H9 (cell line): ENCODE data around the gene PPL. TPM values are rescaled to one million over a fixed set of nuclear protein-coding genes. Genes with fewer than 3 reads are reported as not detected.

Source experiments
- DNase-seq: peaks from one replicate; pipeline ENCODE4 v3.0.0-alpha.2; 2017
- H2AFZ ChIP-seq: one replicate; pipeline ENCODE4 v1.6.1; 2013; ENCODE audit warnings: mild to moderate bottlenecking, low read length, control low read depth, moderate library complexity
- H2AK5ac ChIP-seq: 2 replicates; pipeline ENCODE4 v1.6.1; 2013; ENCODE audit warnings: low read length, control low read depth, mixed read lengths; ENCODE audit not compliant: insufficient read length
- H2BK120ac ChIP-seq: one replicate; pipeline ENCODE4 v1.6.1; 2013; ENCODE audit warnings: low read depth, mild to moderate bottlenecking, low read length, control low read depth, inconsistent platforms; ENCODE audit not compliant: poor library complexity, severe bottlenecking
- H2BK12ac ChIP-seq: 2 replicates; pipeline ENCODE4 v1.6.1; 2013; ENCODE audit warnings: low read length, control low read depth, mixed read lengths, low read depth; ENCODE audit not compliant: insufficient read length
- H2BK15ac ChIP-seq: 2 replicates; pipeline ENCODE4 v1.6.1; 2013; ENCODE audit warnings: low read depth, low read length, control low read depth
- H2BK20ac ChIP-seq: one replicate; pipeline ENCODE4 v1.6.1; 2013; ENCODE audit warnings: low read depth, mild to moderate bottlenecking, low read length, control low read depth, inconsistent platforms; ENCODE audit not compliant: poor library complexity, severe bottlenecking
- H2BK5ac ChIP-seq: 2 replicates; pipeline ENCODE4 v1.6.1; 2013; ENCODE audit warnings: low read length, control low read depth, mixed read lengths; ENCODE audit not compliant: insufficient read length
- H3K14ac ChIP-seq: 2 replicates; pipeline ENCODE4 v1.6.1; 2013; ENCODE audit warnings: low read length, control low read depth; ENCODE audit not compliant: insufficient read depth
- H3K18ac ChIP-seq: 2 replicates; pipeline ENCODE4 v1.6.1; 2013; ENCODE audit warnings: low read depth, mild to moderate bottlenecking, mixed read lengths, low read length, control low read depth; ENCODE audit not compliant: insufficient read length
- H3K23ac ChIP-seq: 2 replicates; pipeline ENCODE4 v1.6.1; 2013; ENCODE audit warnings: low read length, control low read depth, mixed read lengths, low read depth; ENCODE audit not compliant: insufficient read length
- H3K23me2 ChIP-seq: 2 replicates; pipeline ENCODE4 v1.6.1; 2013; ENCODE audit warnings: low read depth, mild to moderate bottlenecking, mixed read lengths, low read length, control low read depth; ENCODE audit not compliant: insufficient read length, poor library complexity, severe bottlenecking
- H3K27ac ChIP-seq: 2 replicates; pipeline ENCODE4 v1.5.1; 2013; ENCODE audit warnings: low read length, control low read depth, mixed read lengths, low read depth; ENCODE audit not compliant: insufficient read length
- H3K27me3 ChIP-seq: 2 replicates; pipeline ENCODE4 v1.6.1; 2013; ENCODE audit warnings: low read length, control low read depth, inconsistent platforms; ENCODE audit not compliant: insufficient read depth
- H3K4ac ChIP-seq: 2 replicates; pipeline ENCODE4 v1.6.1; 2013; ENCODE audit warnings: low read depth, mild to moderate bottlenecking, control low read depth, inconsistent platforms, low read length, moderate library complexity
- H3K4me1 ChIP-seq: 2 replicates; pipeline ENCODE4 v1.6.1; 2013; ENCODE audit warnings: low read length, control low read depth, inconsistent platforms; ENCODE audit not compliant: insufficient read depth
- H3K4me2 ChIP-seq: 2 replicates; pipeline ENCODE4 v1.6.1; 2013; ENCODE audit warnings: low read length, control low read depth, mixed read lengths; ENCODE audit not compliant: insufficient read length, insufficient read depth
- H3K56ac ChIP-seq: 2 replicates; pipeline ENCODE4 v1.6.1; 2013; ENCODE audit warnings: low read depth, mild to moderate bottlenecking, mixed read lengths, low read length, control low read depth; ENCODE audit not compliant: insufficient read length
- H3K79me1 ChIP-seq: 2 replicates; pipeline ENCODE4 v1.6.1; 2013; ENCODE audit warnings: low read depth, mild to moderate bottlenecking, moderate library complexity, low read length, control low read depth, inconsistent platforms; ENCODE audit not compliant: insufficient read depth, poor library complexity, severe bottlenecking
- H3K79me2 ChIP-seq: 2 replicates; pipeline ENCODE4 v1.6.1; 2013; ENCODE audit warnings: low read length, control low read depth, inconsistent platforms; ENCODE audit not compliant: insufficient read depth
- H3K9ac ChIP-seq: 2 replicates; pipeline ENCODE4 v1.6.1; 2013; ENCODE audit warnings: low read length, control low read depth, mixed read lengths; ENCODE audit not compliant: insufficient read length; ENCODE audit errors: extremely low read depth
- H3K9me3 ChIP-seq: one replicate; pipeline ENCODE4 v1.6.1; 2013; ENCODE audit warnings: low read depth, low read length, inconsistent platforms; ENCODE audit not compliant: control insufficient read depth
- H3T11ph ChIP-seq: one replicate; pipeline ENCODE4 v1.6.1; 2013; ENCODE audit warnings: mild to moderate bottlenecking, low read length, control low read depth, inconsistent platforms
- H4K20me1 ChIP-seq: one replicate; pipeline ENCODE4 v1.6.1; 2013; ENCODE audit not compliant: control insufficient read depth, insufficient read length, insufficient read depth
- H4K5ac ChIP-seq: 2 replicates; pipeline ENCODE4 v1.6.1; 2013; ENCODE audit warnings: low read depth, mild to moderate bottlenecking, mixed read lengths, low read length, control low read depth; ENCODE audit not compliant: insufficient read length
- H4K8ac ChIP-seq: replicated peaks from 2 replicates; pipeline ENCODE4 v1.6.1; 2013; ENCODE audit warnings: low read length, control low read depth, mixed read lengths, low read depth; ENCODE audit not compliant: insufficient read length
- H4K91ac ChIP-seq: 2 replicates; pipeline ENCODE4 v1.6.1; 2013; ENCODE audit warnings: low read depth, mild to moderate bottlenecking, moderate library complexity, mixed read lengths, low read length, control low read depth; ENCODE audit not compliant: insufficient read length
- H3K27ac Mint-ChIP-seq, 3 experiments: 2 replicates in 2 of 3; 3 replicates in 1 of 3; pipeline ENCODE4 v1.8.0; 2020 to 2021; ENCODE audit warnings: mixed read lengths in 3 of 3, mild to moderate bottlenecking in 1 of 3, moderate library complexity in 1 of 3
- H3K27me3 Mint-ChIP-seq: 2 replicates; pipeline ENCODE4 v1.8.0; 2021; ENCODE audit warnings: low read depth, mild to moderate bottlenecking, moderate library complexity, mixed read lengths
- H3K36me3 Mint-ChIP-seq, 3 experiments: 2 replicates in 2 of 3; 3 replicates in 1 of 3; pipeline ENCODE4 v1.8.0; 2020 to 2021; ENCODE audit warnings: low read depth in 3 of 3, mixed read lengths in 3 of 3; ENCODE audit not compliant: insufficient read depth in 1 of 3
- H3K4me1 Mint-ChIP-seq, 2 experiments: 2 replicates each; pipeline ENCODE4 v1.8.0; 2020; ENCODE audit warnings: mixed read lengths in 2 of 2
- H3K4me3 Mint-ChIP-seq, 2 experiments: 2 replicates in 1 of 2; 3 replicates in 1 of 2; pipeline ENCODE4 v1.8.0; 2020 to 2021; ENCODE audit warnings: mild to moderate bottlenecking in 2 of 2, mixed read lengths in 2 of 2, moderate library complexity in 1 of 2
- H3K9me3 Mint-ChIP-seq, 2 experiments: 2 replicates in 1 of 2; 3 replicates in 1 of 2; pipeline ENCODE4 v1.8.0; 2020; ENCODE audit warnings: mild to moderate bottlenecking in 2 of 2, mixed read lengths in 2 of 2, moderate library complexity in 1 of 2
- WGBS: extraction: QIAGEN DNeasy Blood & Tissue Kit; methylation state at CpG from one replicate; pipeline ENCODE4 v1.1.7; 2013; ENCODE audit warnings: missing lambda C conversion rate, low lambda C conversion rate, mixed read lengths; ENCODE audit not compliant: insufficient read length; ENCODE audit errors: extremely low coverage; 5-methylcytosine and 5-hydroxymethylcytosine counted together
- total RNA-seq: library from RNA; stranded (reverse); gene quantifications from 2 replicates; pipeline ENCODE4 v1.2.1, GENCODE V29; 2021
- TF ChIP-seq, protein P1 (sequence below): fragments of 200-600 bp; sonication (generic); conservative IDR thresholded peaks from 3 replicates; pipeline ENCODE4 v1.8.0; 2021; ENCODE audit warnings: antibody characterized with exemption, mild to moderate bottlenecking

PPL gene
- total RNA-seq, 1 experiment from 2014 or later: 29.2 TPM

DNA sequence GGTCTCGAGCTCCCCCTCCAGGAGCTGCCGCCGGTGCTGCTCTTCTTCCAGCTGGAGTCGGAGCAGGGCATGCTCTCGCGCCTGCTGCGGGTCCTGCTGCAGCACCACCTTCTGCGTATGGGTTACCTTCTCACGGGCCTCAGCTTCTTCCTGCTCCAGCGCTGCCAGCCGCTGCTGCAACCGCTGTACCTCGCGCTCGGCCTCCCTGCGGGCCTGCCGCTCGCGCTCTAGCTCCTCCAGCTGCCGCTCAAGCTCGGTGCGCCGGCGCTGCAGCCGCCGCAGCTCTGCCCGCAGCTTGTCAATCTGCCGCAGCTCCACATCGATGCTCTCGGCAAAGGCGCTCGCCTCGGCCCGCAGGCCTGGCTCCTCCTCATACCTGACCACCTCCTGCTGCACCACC, 52.7 kb downstream of the PPL start:
- H3K4me3 Mint-ChIP-seq: no peak overlapping the region
- H3K18ac ChIP-seq: no peak overlapping the region
- H2BK12ac ChIP-seq: no peak overlapping the region
- no peaks in the 10 kb centered on the region for H3K27me3 ChIP-seq
- no peak overlapping the region for H3K4me2 ChIP-seq
- TF ChIP-seq, protein P1, sequence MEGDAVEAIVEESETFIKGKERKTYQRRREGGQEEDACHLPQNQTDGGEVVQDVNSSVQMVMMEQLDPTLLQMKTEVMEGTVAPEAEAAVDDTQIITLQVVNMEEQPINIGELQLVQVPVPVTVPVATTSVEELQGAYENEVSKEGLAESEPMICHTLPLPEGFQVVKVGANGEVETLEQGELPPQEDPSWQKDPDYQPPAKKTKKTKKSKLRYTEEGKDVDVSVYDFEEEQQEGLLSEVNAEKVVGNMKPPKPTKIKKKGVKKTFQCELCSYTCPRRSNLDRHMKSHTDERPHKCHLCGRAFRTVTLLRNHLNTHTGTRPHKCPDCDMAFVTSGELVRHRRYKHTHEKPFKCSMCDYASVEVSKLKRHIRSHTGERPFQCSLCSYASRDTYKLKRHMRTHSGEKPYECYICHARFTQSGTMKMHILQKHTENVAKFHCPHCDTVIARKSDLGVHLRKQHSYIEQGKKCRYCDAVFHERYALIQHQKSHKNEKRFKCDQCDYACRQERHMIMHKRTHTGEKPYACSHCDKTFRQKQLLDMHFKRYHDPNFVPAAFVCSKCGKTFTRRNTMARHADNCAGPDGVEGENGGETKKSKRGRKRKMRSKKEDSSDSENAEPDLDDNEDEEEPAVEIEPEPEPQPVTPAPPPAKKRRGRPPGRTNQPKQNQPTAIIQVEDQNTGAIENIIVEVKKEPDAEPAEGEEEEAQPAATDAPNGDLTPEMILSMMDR: no peak
- no peak overlapping the region for H2BK15ac ChIP-seq
- peaks cover 47 to 96% (median 89%) of the 10 kb centered on the region in 3 experiments for H3K36me3 Mint-ChIP-seq
- H3K27ac ChIP-seq: no peak overlapping the region
- H3K79me2 ChIP-seq: no peaks in the 10 kb centered on the region
- H3T11ph ChIP-seq: no peak overlapping the region
- no peaks in the 10 kb centered on the region for H3K9me3 ChIP-seq
- H3K9ac ChIP-seq: no peak overlapping the region
- no peaks in the 10 kb centered on the region for H3K23me2 ChIP-seq
- no peak overlapping the region for H4K8ac ChIP-seq
- no peak overlapping the region for H3K14ac ChIP-seq
- H3K4ac ChIP-seq: no peak overlapping the region
- no peak overlapping the region for H2BK120ac ChIP-seq
- no peak overlapping the region for H2BK20ac ChIP-seq
- DNase-seq: no peak
- no peak overlapping the region for H4K91ac ChIP-seq
- no peaks in the 10 kb centered on the region for H3K27me3 Mint-ChIP-seq
- H2BK5ac ChIP-seq: no peak overlapping the region
- H3K56ac ChIP-seq: no peak overlapping the region
- H2AFZ ChIP-seq: no peak overlapping the region
- H3K4me1 Mint-ChIP-seq: no peaks in the 10 kb centered on the region
- no peaks in the 10 kb centered on the region for H3K9me3 Mint-ChIP-seq
- H3K27ac Mint-ChIP-seq: peak overlapping the region in 1 of 3 experiments; percentile 23; a peak in 1 of 7 replicates
- H3K79me1 ChIP-seq: no peaks in the 10 kb centered on the region
- H4K5ac ChIP-seq: no peak overlapping the region
- H3K4me1 ChIP-seq: no peaks in the 10 kb centered on the region
- no peak overlapping the region for H3K23ac ChIP-seq
- H2AK5ac ChIP-seq: no peak overlapping the region
- H4K20me1 ChIP-seq: no peaks in the 10 kb centered on the region
- WGBS: no CpG with 5 or more reads among the region's 34 CpGs
